GM20431 (cell line): ENCODE data around the gene SYT17.

Source experiments
- in situ Hi-C: fragments of 300-500 bp; cut with MseI, MboI; formaldehyde crosslinking; loops from one replicate; pipeline ENCODE4 v1.15.0; 2020; ENCODE audit warnings: low sequenced_read_pairs; ENCODE audit not compliant: unreplicated experiment

SYT17 gene

GRCh38 chr16:19137201-19138128 lies 30.6 kb upstream of the SYT17 start:
- in situ Hi-C loops: no loop called here

GRCh38 chr16:19138601-19139000 lies 29.4 kb upstream of the SYT17 start:
- in situ Hi-C loops: no loop called here

- in situ Hi-C loops: no loop called here
These were observed 28.5 kb upstream of the SYT17 start for GRCh38 chr16:19139436-19140091.

- in situ Hi-C loops: no loop called here
These were observed 27.6 kb upstream of the SYT17 start for GRCh38 chr16:19140396-19140795.

- in situ Hi-C loops: no loop called here
These were observed 25.0 kb upstream of the SYT17 start for GRCh38 chr16:19142939-19143598.

- in situ Hi-C loops: no loop called here
These were observed 24.5 kb upstream of the SYT17 start for GRCh38 chr16:19143599-19143956.

GRCh38 chr16:19145010-19145409 lies 23.0 kb upstream of the SYT17 start:
- in situ Hi-C loops: no loop called here

- in situ Hi-C loops: no loop called here
These were observed 20.9 kb upstream of the SYT17 start for GRCh38 chr16:19147126-19147525.

- in situ Hi-C loops: no loop called here
These were observed 20.4 kb upstream of the SYT17 start for GRCh38 chr16:19147627-19148026.

- in situ Hi-C loops: no loop called here
These were observed 19.9 kb upstream of the SYT17 start for GRCh38 chr16:19148189-19148588.

GRCh38 chr16:19151310-19151709 lies 16.7 kb upstream of the SYT17 start:
- in situ Hi-C loops: no loop called here

GRCh38 chr16:19152042-19152441 lies 16.0 kb upstream of the SYT17 start:
- in situ Hi-C loops: no loop called here

GRCh38 chr16:19153876-19154275 lies 14.2 kb upstream of the SYT17 start:
- in situ Hi-C loops: no loop called here

- in situ Hi-C loops: no loop called here
These were observed 6.0 kb upstream of the SYT17 start for GRCh38 chr16:19162085-19162484.

- in situ Hi-C loops: no loop called here
These were observed 4.8 kb upstream of the SYT17 start for GRCh38 chr16:19163215-19163614.

- in situ Hi-C loops: no loop called here
These were observed 3.8 kb upstream of the SYT17 start for GRCh38 chr16:19164285-19164684.

- in situ Hi-C loops: no loop called here
These were observed 2.9 kb upstream of the SYT17 start for GRCh38 chr16:19165101-19165500.

- in situ Hi-C loops: no loop called here
These were observed 1.5 kb upstream of the SYT17 start for GRCh38 chr16:19166500-19166899.

- in situ Hi-C loops: no loop called here
These were observed 486 bp downstream of the SYT17 start for GRCh38 chr16:19168371-19169081.

GRCh38 chr16:19169082-19169639 lies 1.1 kb downstream of the SYT17 start:
- in situ Hi-C loops: no loop called here
